Nasal cavity respiratory epithelium epithelial cell of viscerocranial mucosa (primary cell): ENCODE measurements around the gene SH2D6. TPM values are rescaled to one million over a fixed set of nuclear protein-coding genes. Genes with fewer than 3 reads are reported as not detected.

ENCODE experiments used
- total RNA-seq: library from RNA; depleted of rRNA; stranded (reverse); fragments of >200 nt; gene quantifications from 2 replicates; pipeline ENCODE4 v1.2.3, GENCODE V29; 2014

Gene SH2D6
- under 0.01 and 0.28 TPM in 2 replicates for total RNA-seq

DNA sequence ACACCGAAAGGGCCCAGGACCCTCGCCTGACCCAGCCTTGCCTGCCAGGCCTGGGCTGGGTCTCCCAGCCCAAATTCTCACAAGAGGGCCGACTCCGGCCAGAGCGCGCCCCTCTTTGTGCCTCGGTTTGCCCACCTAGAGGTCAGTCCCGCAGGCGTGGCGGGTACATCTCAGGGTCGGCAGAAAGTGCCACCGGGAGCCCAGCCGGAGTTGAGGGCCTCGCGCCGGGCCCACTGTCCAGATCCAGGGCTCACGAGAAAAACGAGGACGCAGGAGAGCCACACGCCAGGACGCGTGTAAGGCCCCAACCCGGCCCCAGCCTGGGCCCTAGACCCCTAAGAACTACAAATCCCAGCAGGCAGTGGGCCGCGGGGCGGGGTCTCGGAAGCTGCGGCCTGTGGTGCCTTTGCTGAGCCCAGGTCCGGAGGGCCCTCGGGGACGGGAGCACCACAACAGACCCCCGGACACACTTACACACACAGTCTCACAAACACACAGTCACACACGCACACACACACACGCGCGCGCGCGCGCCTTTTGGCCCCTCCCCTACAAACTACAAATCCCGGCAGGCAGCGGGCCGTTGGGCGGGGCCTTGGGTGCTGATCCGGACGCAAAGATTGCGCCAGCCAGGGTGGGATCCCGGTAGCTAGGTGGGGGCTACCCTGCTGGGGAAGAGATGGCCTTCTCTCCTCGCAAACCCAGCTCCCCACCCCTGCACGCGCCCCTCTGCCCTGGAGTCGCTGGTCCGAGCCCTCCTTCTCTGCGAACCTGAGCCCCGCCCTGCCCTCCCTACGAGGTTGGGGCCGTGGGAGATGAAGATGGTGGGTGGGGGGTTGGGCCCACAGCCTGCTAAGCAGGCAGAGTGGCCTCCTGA, at the start of gene SH2D6:
Gene SH2D6, plus strand, starts transcription at position 583 of the 877 bp plus-strand sequence. CDS start 10,752 bp downstream, outside the sequence.

DNA sequence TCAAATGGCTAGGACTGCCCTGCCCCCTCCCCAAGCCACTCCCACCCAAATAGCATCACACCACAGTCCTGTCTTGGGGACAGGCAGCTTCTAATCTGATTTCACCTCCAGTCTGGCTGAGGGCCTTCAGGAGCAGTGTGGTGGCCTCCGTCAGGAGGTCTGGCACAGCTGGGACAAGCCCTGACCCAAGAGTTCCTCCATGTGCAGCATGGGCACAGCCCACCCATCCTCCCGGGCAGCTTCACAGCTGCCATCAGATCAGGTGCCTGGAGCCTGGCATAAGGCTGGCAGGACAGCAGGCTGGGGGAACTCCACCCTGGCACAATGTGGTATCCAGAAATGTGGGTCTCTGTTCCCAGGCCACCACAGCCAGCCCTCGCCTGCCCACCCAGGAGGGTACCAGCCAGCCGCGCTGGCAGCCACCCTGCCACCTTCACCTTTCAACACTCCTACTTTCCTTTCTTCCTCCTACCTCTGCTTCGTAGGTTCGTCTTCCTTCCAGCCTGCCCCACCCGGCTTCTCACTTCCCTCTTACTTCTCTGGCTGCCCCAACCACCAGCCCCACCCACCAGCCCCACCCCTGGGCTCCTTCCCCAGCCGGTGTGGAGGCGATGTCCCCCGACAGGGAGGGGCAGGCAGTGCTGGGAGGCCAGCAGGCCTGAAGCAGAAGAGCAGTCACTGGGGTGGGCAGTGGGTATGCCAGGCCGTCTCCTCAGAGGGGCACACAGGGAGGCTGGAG, 8.5 kb upstream of the SH2D6 start, which contains the start of gene CAPG:
Gene CAPG, minus strand, starts transcription at position 522 of the 739 bp plus-strand sequence. CDS start 8,221 bp downstream, outside the sequence.

Other genes with a start within 250 kb of the SH2D6 start
- gene TGOLN2, start 90.7 kb upstream of the SH2D6 start, total RNA-seq: 31.8 and 72.2 TPM in 2 replicates
- gene RETSAT, start 64.2 kb upstream of the SH2D6 start, total RNA-seq: 85.4 and 99.7 TPM in 2 replicates
- 18.5 and 25.6 TPM in 2 replicates for gene ELMOD3, start 63.9 kb upstream of the SH2D6 start, total RNA-seq
- gene CAPG, start 8.3 kb upstream of the SH2D6 start, total RNA-seq: 306 and 511 TPM in 2 replicates
- 124 and 286 TPM in 2 replicates for gene MAT2A, start 120.5 kb downstream of the SH2D6 start, total RNA-seq
- gene GGCX, start 142.8 kb downstream of the SH2D6 start, total RNA-seq: 38.1 and 40.0 TPM in 2 replicates
- gene VAMP8, start 158.9 kb downstream of the SH2D6 start, total RNA-seq: 38.3 and 42.2 TPM in 2 replicates
- gene VAMP5, start 165.7 kb downstream of the SH2D6 start, total RNA-seq: 2.7 and 3.3 TPM in 2 replicates
- gene RNF181, start 177.0 kb downstream of the SH2D6 start, total RNA-seq: 119 and 222 TPM in 2 replicates
- gene TMEM150A, start 184.0 kb downstream of the SH2D6 start, total RNA-seq: 5.8 and 15.1 TPM in 2 replicates
- 11.9 and 19.1 TPM in 2 replicates for gene C2orf68, start 193.4 kb downstream of the SH2D6 start, total RNA-seq
- 34.9 and 49.3 TPM in 2 replicates for gene USP39, start 197.5 kb downstream of the SH2D6 start, total RNA-seq
- gene SFTPB, start 249.5 kb downstream of the SH2D6 start, total RNA-seq: not detected in 2 replicates